GM18520 (cell line): ENCODE results near the gene FAM107A.

Source experiments
- ATAC-seq: cut with Tn5 transposase; IDR thresholded peaks from one replicate; pipeline ENCODE4 v1.9.1; 2021; ENCODE audit not compliant: unreplicated experiment

The FAM107A gene

GRCh38 chr3:58577269-58577821 lies at the start of gene FAM107A:
Gene FAM107A, minus strand, starts transcription at chr3:58577391. Its CDS starts 7,531 bp downstream, at chr3:58569860.
- ATAC-seq: no peak

DNA sequence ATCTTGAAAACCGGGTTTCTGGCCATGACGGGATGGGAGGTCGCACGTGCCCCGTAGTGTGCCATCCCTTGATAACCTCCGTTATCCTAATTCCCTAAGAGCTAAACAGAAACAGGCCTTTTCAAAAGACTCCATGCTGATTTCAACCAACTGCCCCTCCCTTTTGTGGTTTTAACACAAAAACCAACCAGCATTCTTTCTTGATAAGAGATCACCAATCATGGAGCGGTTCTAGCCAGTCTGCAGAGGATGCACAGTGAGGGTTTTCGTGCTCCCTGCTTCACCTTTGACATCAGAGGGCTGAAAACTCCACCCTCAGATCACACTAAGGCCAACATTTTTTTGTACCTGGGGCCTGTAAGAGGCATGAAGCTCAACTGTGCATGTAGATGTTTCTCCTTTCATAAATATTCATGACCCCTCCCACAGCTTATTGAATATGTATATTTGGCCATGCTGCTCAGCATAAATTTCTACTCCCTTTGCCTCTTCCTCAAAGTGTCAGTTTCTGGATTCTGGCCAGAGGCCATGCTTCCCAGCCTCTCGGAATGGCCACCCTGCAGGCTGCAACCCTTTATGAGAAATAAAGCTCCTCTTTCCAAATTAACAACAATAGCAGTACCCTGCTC lies 48.1 kb upstream of the FAM107A start:
- ATAC-seq: no peak

- no peak for ATAC-seq
Observed at GRCh38 chr3:58624550-58624949, 47.4 kb upstream of the FAM107A start.

- ATAC-seq: no peak
Observed at GRCh38 chr3:58623961-58624360, 46.8 kb upstream of the FAM107A start.

- ATAC-seq: no peak
Observed at GRCh38 chr3:58623478-58623877, 46.3 kb upstream of the FAM107A start.

- no peak for ATAC-seq
Observed at GRCh38 chr3:58622892-58623291, 45.7 kb upstream of the FAM107A start.

GRCh38 chr3:58622436-58622835 lies 45.2 kb upstream of the FAM107A start:
- no peak for ATAC-seq

GRCh38 chr3:58621086-58621830 lies 44.1 kb upstream of the FAM107A start:
- ATAC-seq: no peak

DNA sequence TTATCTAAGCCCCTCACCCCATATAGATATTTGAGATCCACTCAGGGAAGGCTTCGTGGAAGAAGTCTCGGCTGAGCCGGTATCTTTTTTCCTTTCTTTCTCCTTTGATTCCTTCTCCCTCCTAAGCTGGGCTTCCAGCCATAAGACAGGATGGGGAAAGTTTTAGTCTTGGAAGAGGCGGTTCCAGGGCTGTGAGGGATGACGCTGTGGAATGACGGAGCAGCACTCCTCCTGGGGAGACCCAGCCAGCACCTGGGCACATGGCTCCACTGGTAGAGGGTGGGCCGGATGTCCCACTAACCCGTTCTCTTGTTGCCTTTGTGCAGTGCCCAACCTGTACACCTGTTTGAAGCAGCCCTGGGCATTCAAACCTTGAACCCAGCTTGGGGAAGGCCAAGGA lies 43.2 kb upstream of the FAM107A start:
- ATAC-seq: no peak

DNA sequence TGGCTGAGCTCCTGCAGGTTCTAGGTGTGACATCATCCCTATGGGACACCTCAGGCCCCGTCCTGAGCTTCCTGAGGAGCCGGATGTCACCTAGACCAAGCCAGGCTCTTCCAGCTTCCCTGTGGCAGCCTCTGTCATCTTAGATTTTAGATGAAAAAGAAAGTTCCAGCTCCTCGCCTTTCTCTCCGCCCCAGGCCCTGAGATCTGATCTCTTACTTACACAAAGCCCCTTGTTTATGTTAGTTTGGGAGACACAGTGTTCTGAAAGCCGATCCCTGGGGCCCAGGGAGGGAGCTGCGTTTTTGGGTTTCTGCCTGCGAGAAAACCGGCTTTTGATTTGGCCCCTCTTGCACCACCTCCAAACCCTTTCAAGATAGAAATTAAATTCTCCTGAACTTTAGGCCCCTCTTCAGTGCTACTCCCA lies 40.2 kb upstream of the FAM107A start:
- ATAC-seq: no peak

- no peak for ATAC-seq
Observed at GRCh38 chr3:58613236-58614132, 36.3 kb upstream of the FAM107A start.

DNA sequence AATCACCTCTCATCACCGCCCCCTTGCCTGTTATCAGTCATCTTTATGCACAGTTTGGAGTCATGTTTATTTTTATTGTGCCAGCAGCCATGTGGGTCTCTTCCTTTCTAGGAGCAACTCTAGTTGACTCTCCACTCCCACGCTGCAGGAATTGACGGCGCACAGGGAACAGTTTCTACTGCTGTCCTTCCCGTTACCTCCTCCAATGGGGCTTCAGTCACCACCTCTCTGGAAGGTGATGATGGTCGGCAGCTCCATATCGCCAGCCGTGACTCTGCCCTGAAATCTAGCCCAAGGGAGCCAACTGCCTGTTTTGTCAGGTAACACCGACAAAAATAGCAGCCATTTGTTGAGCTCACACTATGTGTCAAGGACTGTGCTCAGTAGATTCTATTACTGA lies 35.6 kb upstream of the FAM107A start:
- ATAC-seq: no peak

- no peak for ATAC-seq
Observed at GRCh38 chr3:58609990-58610389, 32.8 kb upstream of the FAM107A start.

GRCh38 chr3:58608648-58609047 lies 31.5 kb upstream of the FAM107A start:
- no peak for ATAC-seq

DNA sequence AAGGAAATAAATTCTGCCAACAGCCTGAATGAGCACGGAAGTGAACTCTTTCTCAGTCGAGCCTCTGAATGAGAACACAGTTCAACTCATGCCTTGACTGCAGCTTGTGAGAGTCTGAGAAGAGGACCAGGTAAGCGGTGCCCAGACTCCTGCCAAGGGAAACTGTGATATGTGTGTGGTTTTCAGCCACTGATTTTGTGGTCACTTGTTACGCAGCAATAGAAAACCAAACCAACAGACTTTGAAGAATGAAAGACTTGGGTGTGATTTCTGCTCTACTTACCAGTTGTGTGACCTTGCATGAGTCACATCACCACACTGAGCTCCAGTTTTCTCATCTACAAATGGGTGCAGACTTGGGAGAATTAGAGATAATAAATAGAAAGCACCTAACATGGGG lies 30.6 kb upstream of the FAM107A start:
- ATAC-seq: no peak

- no peak for ATAC-seq
Observed at GRCh38 chr3:58606693-58607092, 29.5 kb upstream of the FAM107A start.

- no peak for ATAC-seq
Observed at GRCh38 chr3:58604031-58604430, 26.8 kb upstream of the FAM107A start.

- ATAC-seq: no peak
Observed at GRCh38 chr3:58603606-58604005, 26.4 kb upstream of the FAM107A start.

DNA sequence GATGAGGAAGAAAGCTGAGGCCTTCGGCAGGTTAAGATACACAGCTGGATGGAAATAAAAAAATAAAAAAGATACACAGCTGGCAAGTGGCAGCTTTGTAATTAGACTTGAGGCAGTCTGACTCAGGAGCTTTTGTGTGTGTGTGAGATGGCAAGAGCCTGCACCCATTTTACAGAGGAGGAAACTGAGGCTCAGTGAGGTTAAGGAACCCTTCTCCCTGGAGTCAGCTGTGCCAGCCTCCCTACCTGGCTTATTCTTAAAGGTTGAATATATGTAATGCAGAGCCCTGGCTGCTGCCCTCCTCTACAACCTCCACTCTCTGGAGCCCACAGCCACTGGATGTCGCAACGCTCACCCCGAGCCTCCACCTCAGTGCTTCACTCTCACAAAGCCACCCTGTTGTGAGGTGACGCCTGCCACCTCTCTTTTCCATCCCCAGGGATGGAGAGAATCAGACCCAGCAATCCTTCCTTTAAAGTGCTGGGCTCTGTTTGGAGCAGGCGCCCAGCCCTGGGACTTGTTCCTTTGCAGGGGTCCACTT lies 20.6 kb upstream of the FAM107A start:
- no peak for ATAC-seq

DNA sequence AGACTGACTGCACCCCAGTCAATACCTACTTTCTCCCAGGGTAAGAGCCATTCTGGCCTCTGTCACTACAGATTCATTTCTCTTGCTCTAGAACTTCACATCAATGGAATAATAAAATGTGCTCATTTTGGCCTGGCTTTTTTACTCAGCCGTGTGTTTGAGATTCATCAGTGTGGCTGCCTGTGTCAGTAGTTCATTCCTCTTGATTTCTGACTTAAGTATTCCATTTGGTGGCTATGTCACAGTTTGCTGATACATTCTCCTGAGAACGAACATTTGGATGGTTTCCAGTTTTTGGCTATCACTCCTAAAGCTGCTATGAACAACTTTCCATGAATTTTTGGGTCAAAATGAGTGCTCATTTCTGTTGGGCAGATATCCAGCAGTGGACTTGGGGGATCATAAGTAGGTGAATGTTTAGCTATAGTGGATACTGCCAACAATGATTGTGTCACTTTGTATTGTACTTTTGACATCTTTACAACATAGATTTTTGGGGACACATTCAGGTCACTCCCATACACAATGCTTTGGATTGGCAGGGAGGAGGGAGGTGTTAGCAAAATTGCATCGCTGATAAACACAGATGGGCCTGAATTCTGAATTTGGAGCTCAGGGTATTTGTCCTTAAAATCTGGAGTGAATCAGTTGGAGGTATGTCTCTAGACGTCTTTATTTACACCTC lies 19.8 kb upstream of the FAM107A start:
- ATAC-seq: no peak

DNA sequence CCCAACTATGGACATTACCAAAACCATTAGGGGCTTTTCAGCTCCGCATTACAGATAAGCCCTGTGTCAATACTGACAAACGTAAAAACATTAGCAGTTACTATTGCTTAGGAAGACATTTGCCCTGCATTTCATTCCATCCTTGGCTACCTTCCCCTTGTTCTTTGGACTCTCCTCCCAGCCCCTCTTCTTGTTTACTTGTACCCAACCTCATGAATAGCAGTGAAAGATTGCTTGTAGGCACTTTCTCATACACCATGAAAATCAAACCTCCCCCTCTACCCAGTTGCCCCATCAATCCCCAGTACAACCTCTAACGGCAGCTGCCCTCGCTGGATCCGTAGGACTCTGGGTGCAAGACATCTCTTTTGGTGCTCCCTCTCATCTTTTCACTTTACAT lies 16.9 kb upstream of the FAM107A start:
- ATAC-seq: no peak
